Small intestine (tissue), 7 donors: ENCODE results near the gene RTKN2. TPM values are rescaled to one million over a fixed set of nuclear protein-coding genes. Genes with fewer than 3 reads are reported as not detected.

ENCODE experiments used
- DNase-seq, 2 donors: peaks; one replicate each; pipeline versions ENCODE4 v3.0.0 to v3.0.0-alpha.2; 2013
- FAIRE-seq: peaks from 2 replicates; lab custom pipeline; 2012; peaks lifted over from hg19 to GRCh38; lab: Jason Lieb, UNC
- H3K27ac ChIP-seq, 3 donors: one replicate each; pipeline ENCODE4 v1.5.1; 2013; ENCODE audit warnings: low read length in 2 of 3, mild to moderate bottlenecking in 2 of 3, control low read depth in 1 of 3, inconsistent platforms in 1 of 3, low read depth in 1 of 3, moderate library complexity in 1 of 3
- H3K27me3 ChIP-seq, 3 donors: one replicate each; pipeline ENCODE4 v1.6.1; 2013; ENCODE audit warnings: low read length in 3 of 3, inconsistent platforms in 1 of 3; ENCODE audit not compliant: control insufficient read depth in 3 of 3, insufficient read depth in 3 of 3
- H3K36me3 ChIP-seq, 3 donors: one replicate each; pipeline ENCODE4 v1.6.1; 2013; ENCODE audit warnings: low read length in 3 of 3, inconsistent platforms in 1 of 3, low read depth in 1 of 3, mild to moderate bottlenecking in 1 of 3, moderate library complexity in 1 of 3; ENCODE audit not compliant: control insufficient read depth in 3 of 3, insufficient read depth in 2 of 3
- H3K4me1 ChIP-seq, 3 donors: one replicate each; pipeline ENCODE4 v1.6.1; 2013; ENCODE audit warnings: low read length in 2 of 3, inconsistent platforms in 1 of 3, low read depth in 1 of 3, mild to moderate bottlenecking in 1 of 3, moderate library complexity in 1 of 3; ENCODE audit not compliant: control insufficient read depth in 3 of 3, insufficient read depth in 2 of 3
- H3K4me3 ChIP-seq, 3 donors: one replicate each; pipeline ENCODE4 v1.5.1; 2013; ENCODE audit warnings: low read length in 3 of 3, control low read depth in 1 of 3, inconsistent platforms in 1 of 3, low read depth in 1 of 3, mild to moderate bottlenecking in 1 of 3, moderate library complexity in 1 of 3
- H3K9me3 ChIP-seq, 2 donors: one replicate each; pipeline ENCODE4 v1.6.1; 2013; ENCODE audit warnings: low read depth in 1 of 2, low read length in 1 of 2; ENCODE audit not compliant: control insufficient read depth in 2 of 2, insufficient read depth in 1 of 2
- WGBS, 3 donors: extraction: QIAGEN DNeasy Blood & Tissue Kit; methylation state at CpG; one replicate each; pipeline ENCODE4 v1.1.7; 2013; 5-methylcytosine and 5-hydroxymethylcytosine counted together
- polyA plus RNA-seq, 4 donors: library from polyadenylated mRNA; stranded (reverse) in 3 of 4; unstranded in 1 of 4; fragments of 200-250 nt in 3 of 4; fragments of 120-200 nt in 1 of 4; gene quantifications; one replicate each; pipeline versions ENCODE4 v1.2.1 to v1.2.3, GENCODE V29; 2013
- donor health status: healthy with polysubstance abuse.
- donor health status: control.
- donor health status: control.
- donor health status: Bipolar disorder and iron deficiency.
- donor health status: healthy.

The RTKN2 gene
- polyA plus RNA-seq, 4 donors = 0.81 to 6.2 (median 1.7) TPM

- DNase-seq (no peak), FAIRE-seq (no peak)
- Histone ChIP-seq H3K4me1 (no peaks in the 10 kb centered on the region), H3K9me3 (no peaks in the 10 kb centered on the region), H3K27ac (no peak overlapping the region), H3K36me3 (no peaks in the 10 kb centered on the region), H3K4me3 (no peak overlapping the region), H3K27me3 (no peaks in the 10 kb centered on the region)
- WGBS, 3 donors = 79 to 84% (median 82%) methylated on average over 4 of the region's 4 CpGs
Measured at GRCh38 chr10:62231805-62232204, 36.8 kb downstream of the RTKN2 start.

GRCh38 chr10:62231371-62231770, 37.3 kb downstream of the RTKN2 start:
- WGBS, 3 donors = 87 to 97% (median 89%) methylated on average over 1 of the region's 1 CpG
- DNase-seq (no peak), FAIRE-seq (no peak)
- H3K36me3 ChIP-seq = no peaks in the 10 kb centered on the region
- H3K4me1 ChIP-seq = no peaks in the 10 kb centered on the region
- no peaks in the 10 kb centered on the region for H3K27me3 ChIP-seq
- H3K4me3 ChIP-seq = no peak overlapping the region
- H3K27ac ChIP-seq = no peak overlapping the region
- no peaks in the 10 kb centered on the region for H3K9me3 ChIP-seq

GRCh38 chr10:62230344-62231121, 38.1 kb downstream of the RTKN2 start:
- Histone ChIP-seq H3K4me3 (no peak overlapping the region), H3K4me1 (no peaks in the 10 kb centered on the region), H3K36me3 (no peaks in the 10 kb centered on the region), H3K27me3 (no peaks in the 10 kb centered on the region), H3K9me3 (no peaks in the 10 kb centered on the region), H3K27ac (no peak overlapping the region)
- DNase-seq (no peak), FAIRE-seq (no peak)
- 79 to 91% (median 81%) methylated on average over 4 of the region's 4 CpGs for WGBS, 3 donors

- no peaks in the 10 kb centered on the region for H3K4me1 ChIP-seq
- H3K4me3 ChIP-seq = no peak overlapping the region
- DNase-seq = no peak
- no peak overlapping the region for H3K27ac ChIP-seq
- no peak for FAIRE-seq
- H3K9me3 ChIP-seq = peaks cover 0 to 2% of the 10 kb centered on the region in 2 donors
- H3K36me3 ChIP-seq = no peaks in the 10 kb centered on the region
- no peaks in the 10 kb centered on the region for H3K27me3 ChIP-seq
- WGBS, 3 donors = 84 to 92% (median 90%) methylated on average over 3 of the region's 3 CpGs
Measured at GRCh38 chr10:62225362-62225761, 43.3 kb downstream of the RTKN2 start.

DNA sequence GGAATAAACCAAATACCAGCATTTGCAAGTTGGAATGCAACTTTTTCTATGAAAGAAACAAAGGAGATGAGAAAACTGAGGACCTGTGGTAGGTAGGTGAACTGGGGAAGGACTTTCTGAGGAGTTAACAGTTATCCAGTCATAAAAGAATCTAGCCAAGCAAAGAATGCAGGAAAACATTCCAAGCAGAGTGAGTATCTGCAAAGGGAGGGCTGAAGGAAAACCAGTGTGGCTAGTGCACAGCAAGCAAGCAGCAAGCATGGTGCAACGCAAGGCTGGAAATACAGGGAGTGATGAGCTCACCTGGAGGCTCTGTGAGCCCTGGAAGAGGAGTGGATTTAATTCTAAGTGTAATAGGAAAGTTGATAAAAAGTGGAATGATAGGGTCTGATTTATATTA, 44.0 kb downstream of the RTKN2 start:
- FAIRE-seq = no peak
- 96 to 100% (median 100%) methylated on average over 1 of the region's 1 CpG for WGBS, 3 donors
- Histone ChIP-seq H3K4me3 (no peak overlapping the region), H3K27me3 (no peaks in the 10 kb centered on the region), H3K4me1 (no peaks in the 10 kb centered on the region), H3K36me3 (no peaks in the 10 kb centered on the region), H3K9me3 (peaks cover 0 to 2% of the 10 kb centered on the region in 2 donors), H3K27ac (no peak overlapping the region)
- no peak for DNase-seq

- Histone ChIP-seq H3K4me1 (no peaks in the 10 kb centered on the region), H3K27me3 (no peaks in the 10 kb centered on the region), H3K4me3 (no peak overlapping the region), H3K36me3 (peaks cover 0 to 2% (median 0%) of the 10 kb centered on the region in 3 donors), H3K9me3 (peaks cover 0 to 2% of the 10 kb centered on the region in 2 donors), H3K27ac (no peak overlapping the region)
- WGBS, 3 donors = 65 to 83% (median 69%) methylated on average over 6 of the region's 6 CpGs
- FAIRE-seq (no peak), DNase-seq (no peak)
Measured at GRCh38 chr10:62217683-62218082, 51.0 kb downstream of the RTKN2 start.

DNA sequence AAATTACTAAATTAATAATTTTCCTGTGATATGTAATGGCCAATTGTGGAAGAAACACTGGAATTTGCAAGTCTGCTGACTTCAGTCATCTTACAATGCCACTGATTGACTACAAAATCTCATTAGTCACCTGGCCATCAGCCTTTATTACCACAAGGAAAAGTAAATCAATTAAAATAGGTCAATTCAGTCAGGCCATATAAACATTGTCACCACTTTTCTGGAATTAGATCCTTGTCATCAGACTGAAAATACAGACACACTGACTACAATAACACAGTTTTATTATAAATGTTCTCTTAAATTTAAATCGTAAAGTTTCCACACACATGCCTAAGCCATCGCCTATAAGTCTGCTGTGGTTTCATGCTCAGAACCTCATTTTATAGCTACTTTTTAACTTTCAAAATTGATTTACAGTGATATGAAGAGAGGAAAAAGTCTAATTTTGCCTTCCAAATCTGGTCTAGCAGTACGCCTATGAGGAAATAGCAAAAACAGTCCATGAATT, 54.2 kb downstream of the RTKN2 start:
- Histone ChIP-seq H3K4me3 (no peak overlapping the region), H3K27ac (no peak overlapping the region), H3K9me3 (no peaks in the 10 kb centered on the region), H3K36me3 (peaks cover 0 to 2% (median 0%) of the 10 kb centered on the region in 3 donors), H3K4me1 (no peaks in the 10 kb centered on the region), H3K27me3 (no peaks in the 10 kb centered on the region)
- FAIRE-seq = no peak
- DNase-seq = no peak
- WGBS, 3 donors = 93 to 96% (median 96%) methylated on average over 3 of the region's 3 CpGs

- 83 to 87% (median 87%) methylated on average over 2 of the region's 2 CpGs for WGBS, 3 donors
- Histone ChIP-seq H3K36me3 (no peaks in the 10 kb centered on the region), H3K27me3 (no peaks in the 10 kb centered on the region), H3K4me1 (no peaks in the 10 kb centered on the region), H3K27ac (no peak overlapping the region), H3K9me3 (no peaks in the 10 kb centered on the region), H3K4me3 (no peak overlapping the region)
- DNase-seq (no peak), FAIRE-seq (no peak)
Measured at GRCh38 chr10:62205750-62206399, 62.8 kb downstream of the RTKN2 start.
